GM18505 (cell line): ENCODE measurements around the gene SF3B2.
"Not testable (repeated sequence)": the region's sequence is repeated elsewhere in the genome, so short reads cannot be mapped to it uniquely, and the experiment has no call there.

Experiments
- ATAC-seq: cut with Tn5 transposase; IDR thresholded peaks from one replicate; pipeline ENCODE4 v1.9.1; 2021; ENCODE audit not compliant: unreplicated experiment
- POLR2A ChIP-seq: IDR thresholded peaks from 4 replicates; pipeline ENCODE4 v1.6.1; 2011; ENCODE audit warnings: borderline replicate concordance; ENCODE audit not compliant: insufficient read depth, insufficient read length; ENCODE audit errors: extremely low read depth

SF3B2 gene

GRCh38 chr11:66012371-66012945 is 39.7 kb upstream of the SF3B2 start:
- TF ChIP-seq POLR2A = no peak

DNA sequence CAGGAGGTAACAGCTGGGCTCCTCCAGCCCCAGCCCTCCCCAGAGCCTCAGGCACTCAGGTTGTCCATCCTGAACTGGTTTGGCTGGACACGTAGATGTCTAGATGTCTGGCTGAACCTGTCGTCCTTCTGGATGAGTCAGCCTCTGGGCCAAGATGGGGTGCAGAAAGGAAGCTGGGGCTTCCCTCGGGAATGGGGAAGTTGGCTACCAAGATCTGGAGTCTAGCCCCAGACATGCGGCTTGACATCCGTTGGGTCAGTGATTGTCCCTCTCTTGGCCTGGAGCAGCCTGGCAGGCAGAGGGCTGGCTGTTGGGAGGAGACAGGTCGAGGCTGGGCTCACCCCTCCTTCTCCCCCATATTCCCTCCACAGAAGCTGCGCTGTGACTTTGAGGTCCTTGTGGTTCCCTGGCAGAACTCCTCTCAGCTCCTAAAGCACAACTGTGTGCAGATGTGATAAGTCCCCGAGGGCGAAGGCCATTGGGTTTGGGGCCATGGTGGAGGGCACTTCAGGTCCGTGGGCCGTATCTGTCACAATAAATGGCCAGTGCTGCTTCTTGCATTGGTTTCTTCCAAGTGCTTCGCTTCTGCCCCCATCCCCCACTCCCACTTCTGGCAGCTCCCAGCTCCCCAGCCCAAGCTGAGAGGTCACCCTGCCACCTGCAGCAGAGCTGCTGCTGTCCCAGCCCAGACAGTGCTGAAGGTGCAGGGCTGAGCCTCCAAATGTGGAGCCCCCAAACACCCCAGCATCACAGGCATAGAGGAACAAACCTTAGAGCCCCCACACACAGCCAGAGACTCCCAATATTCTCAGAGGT is 39.0 kb upstream of the SF3B2 start:
- no peak for ATAC-seq

More at GRCh38 chr11:66012371-66012945, 39.7 kb upstream of the SF3B2 start:
- ATAC-seq = no peak

DNA sequence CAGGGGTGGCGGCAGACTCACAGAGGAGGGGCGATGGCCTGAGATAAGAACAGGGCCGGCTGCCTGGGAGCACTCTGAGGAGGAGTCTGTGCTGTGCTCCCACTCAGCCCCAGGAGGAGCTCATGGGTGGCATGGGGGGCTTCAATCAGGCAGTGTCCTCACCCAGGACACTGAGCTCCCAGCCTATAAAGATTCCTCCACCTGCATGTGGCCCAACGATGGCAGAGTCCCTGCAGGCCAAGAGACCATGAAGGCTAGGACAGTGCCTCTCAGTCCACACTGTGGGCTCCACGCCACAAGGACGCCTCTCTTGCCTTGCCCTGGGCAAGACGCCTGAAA is 38.4 kb upstream of the SF3B2 start:
- TF ChIP-seq POLR2A = no peak
- no peak for ATAC-seq

More for the DNA sequence above, 39.0 kb upstream of the SF3B2 start:
- TF ChIP-seq POLR2A = no peak

DNA sequence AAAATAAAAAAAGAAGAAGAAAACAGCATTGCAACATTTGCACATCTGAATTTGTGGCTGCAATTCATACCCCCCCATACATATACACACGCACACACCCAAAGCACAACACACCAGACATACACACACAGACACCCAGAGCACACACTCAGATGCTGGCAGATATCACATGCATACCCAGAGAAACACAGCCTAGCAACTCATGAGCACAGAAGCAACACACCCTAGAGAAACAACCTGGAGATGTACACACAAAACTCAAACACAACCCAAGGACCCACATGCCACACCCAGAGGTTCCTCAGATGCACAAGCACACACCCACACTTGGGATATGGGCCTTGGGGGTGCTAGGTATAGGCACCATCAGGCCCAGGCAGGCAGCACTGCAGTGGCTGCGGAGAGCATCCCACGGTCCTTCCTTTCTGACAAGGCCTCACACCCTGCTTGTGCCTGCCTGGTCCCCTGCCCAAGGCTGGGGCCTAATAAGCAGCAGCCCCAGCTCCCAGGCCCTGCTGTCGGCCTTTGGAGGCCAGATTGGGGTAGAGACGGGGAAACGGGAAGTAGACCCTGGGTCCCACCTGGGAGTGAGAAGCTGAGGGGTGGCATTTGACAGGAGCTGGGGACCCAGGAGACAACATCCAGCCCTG is 37.2 kb upstream of the SF3B2 start:
- no peak for TF ChIP-seq POLR2A
- ATAC-seq = no peak

- ATAC-seq = no peak
- no peak for TF ChIP-seq POLR2A
Observed at GRCh38 chr11:66015454-66015881, 36.7 kb upstream of the SF3B2 start.

GRCh38 chr11:66015936-66016792 is 36.0 kb upstream of the SF3B2 start:
- TF ChIP-seq POLR2A = no peak
- no peak for ATAC-seq

GRCh38 chr11:66016793-66017177 is 35.4 kb upstream of the SF3B2 start:
- TF ChIP-seq POLR2A = no peak
- ATAC-seq = no peak

DNA sequence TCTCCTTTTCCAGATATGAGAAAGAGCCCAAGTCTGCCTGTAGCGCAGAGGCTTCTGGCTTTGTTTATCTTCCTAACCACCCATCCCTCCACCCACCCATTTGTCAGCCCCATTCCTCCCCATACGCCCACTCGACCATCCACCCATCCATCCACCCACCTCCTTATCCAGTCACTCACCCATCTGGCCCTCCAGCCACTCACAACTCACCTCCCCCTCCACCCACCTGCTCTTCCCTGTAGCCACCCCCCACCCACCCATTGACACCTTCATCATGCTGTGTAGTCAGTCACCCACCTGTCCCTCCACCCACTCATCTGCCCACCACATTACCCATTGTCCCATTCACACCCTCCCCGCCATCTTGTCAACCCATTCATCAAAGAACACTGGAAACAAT is 34.8 kb upstream of the SF3B2 start:
- ATAC-seq = no peak
- no peak for TF ChIP-seq POLR2A

DNA sequence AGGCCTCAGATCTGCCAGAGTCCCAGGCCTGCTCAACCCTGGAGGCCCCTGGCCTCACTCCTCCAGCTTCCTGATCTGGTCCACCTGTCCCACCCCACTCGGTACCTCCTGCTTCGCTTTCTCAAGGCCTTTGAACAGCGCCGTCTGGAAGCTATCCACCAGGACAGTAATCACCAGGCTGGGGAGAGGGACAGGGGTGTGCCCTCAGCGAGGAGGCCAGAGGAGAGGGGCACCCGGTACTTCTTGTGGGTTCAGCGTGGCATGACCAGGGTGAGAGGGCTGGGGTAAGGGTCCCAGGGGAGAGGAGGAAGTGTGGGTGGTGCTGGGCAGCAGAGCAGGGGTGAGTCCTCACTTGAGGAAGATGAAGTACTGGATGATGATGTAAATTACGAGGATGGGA is 32.0 kb upstream of the SF3B2 start:
- TF ChIP-seq POLR2A = no peak
- no peak for ATAC-seq

- no peak for ATAC-seq
Observed at GRCh38 chr11:66020618-66021357, 31.4 kb upstream of the SF3B2 start.

GRCh38 chr11:66022401-66023185 is 29.6 kb upstream of the SF3B2 start:
- TF ChIP-seq POLR2A = no peak
- ATAC-seq = no peak

More at GRCh38 chr11:66020618-66021357, 31.4 kb upstream of the SF3B2 start:
- TF ChIP-seq POLR2A = no peak

DNA sequence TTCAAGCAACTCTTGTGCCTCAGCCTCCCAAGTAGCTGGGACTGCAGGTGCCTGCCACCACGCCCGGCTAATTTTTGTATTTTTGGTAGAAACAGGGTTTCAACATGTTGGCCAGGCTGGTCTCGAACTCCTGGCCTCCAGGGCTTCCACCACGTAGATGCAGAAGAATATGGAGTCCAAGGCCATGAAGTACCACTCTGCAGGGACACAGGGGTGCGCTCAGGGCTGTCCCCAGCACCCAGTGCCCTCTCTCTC is 29.1 kb upstream of the SF3B2 start:
- ATAC-seq = not testable (repeated sequence)

- no peak for ATAC-seq
- TF ChIP-seq POLR2A = no peak
Observed at GRCh38 chr11:66026017-66026529, 26.1 kb upstream of the SF3B2 start, which contains the start of gene CATSPER1. CATSPER1 (minus strand) TSS chr11:66026479; CDS start chr11:66026379, 100 bp downstream.
